Inferior parietal cortex (tissue), 1 donor: ENCODE data around the gene C4orf33.
"Not testable (repeated sequence)": the region's sequence is repeated elsewhere in the genome, so short reads cannot be mapped to it uniquely, and the experiment has no call there.

Experiments used
- DNase-seq: peaks from one replicate; pipeline ENCODE4 v3.0.0-alpha.2; 2016; ENCODE audit errors: extremely low spot score

C4orf33 gene, protein sequence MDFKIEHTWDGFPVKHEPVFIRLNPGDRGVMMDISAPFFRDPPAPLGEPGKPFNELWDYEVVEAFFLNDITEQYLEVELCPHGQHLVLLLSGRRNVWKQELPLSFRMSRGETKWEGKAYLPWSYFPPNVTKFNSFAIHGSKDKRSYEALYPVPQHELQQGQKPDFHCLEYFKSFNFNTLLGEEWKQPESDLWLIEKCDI

DNA sequence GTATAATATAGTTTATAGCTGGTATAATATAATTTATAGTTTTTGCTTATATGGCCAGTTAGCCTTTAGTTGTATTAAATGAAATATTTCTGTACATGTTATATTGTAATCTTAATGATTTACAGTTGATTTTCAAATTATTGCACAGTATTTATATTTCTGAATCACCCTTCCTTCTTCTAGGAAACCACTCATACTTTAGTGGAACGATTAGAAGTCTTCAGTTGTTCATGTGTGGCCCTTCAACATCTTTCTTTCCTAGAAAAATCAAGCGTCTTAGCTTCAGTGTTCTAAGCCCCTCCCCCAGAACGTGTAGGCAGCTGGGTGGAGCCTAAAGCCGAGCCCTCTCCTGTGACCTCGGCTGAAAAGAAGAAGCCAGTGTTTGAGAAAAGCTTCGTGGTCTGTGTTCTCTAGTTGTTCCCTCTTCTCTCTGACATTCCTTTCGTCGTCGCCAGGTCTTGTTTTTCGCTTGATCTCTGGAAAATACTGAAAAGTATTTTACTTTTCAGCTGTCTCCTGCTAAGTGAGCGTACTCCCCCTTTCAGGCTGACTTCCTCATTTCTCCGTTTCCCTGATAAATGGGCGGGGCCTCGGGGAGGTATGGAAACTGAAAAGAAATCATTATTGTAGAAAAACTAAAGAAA, at the start of gene C4orf33:
C4orf33 (plus strand) TSS at position 342 of the 644 bp plus-strand sequence. CDS start 6,459 bp downstream, outside the sequence.
- DNase-seq, result peak; percentile 68

- DNase-seq, result no peak
These were observed 36.9 kb upstream of the C4orf33 start for GRCh38 chr4:129059028-129059427.

DNA sequence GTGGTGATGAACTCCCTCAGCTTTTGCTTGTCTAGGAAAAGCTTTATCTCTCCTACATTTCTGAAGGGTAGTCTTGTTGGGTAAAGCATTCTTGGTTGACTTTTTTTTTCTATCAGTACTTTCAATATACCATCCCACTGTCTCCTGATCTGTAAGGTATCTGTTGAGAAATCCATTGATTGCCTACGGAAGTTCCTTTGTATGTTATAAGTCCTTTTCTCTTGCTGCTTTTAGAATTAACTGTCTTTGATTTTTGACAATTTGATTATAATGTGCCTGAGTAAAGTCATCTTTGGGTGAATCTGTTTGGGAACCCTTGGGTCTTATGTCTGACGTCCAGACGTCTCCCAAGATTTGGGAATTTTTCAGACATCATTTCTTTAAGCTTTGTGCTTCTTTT, 33.4 kb upstream of the C4orf33 start:
- no peak for DNase-seq

GRCh38 chr4:129063640-129064039, 32.3 kb upstream of the C4orf33 start:
- no peak for DNase-seq

DNA sequence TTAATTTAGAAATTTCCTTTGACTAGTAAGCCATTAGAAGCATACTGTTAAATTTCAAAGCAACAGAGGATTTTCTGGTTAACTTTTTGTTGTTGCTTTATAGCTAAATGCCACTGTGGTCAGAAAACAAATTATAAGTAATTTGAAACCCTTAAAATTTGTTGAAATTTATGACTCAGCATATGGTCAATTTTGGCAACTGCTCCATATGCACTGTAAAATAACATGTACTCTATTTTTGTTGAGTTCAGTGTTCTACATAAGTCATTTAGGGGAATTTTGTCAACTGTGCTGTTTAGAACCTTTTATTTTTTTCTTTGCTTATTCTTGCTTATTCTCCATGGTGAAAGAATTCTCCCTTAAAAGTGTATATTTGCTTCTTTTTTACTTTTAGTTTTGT, 31.2 kb upstream of the C4orf33 start:
- no peak for DNase-seq

DNA sequence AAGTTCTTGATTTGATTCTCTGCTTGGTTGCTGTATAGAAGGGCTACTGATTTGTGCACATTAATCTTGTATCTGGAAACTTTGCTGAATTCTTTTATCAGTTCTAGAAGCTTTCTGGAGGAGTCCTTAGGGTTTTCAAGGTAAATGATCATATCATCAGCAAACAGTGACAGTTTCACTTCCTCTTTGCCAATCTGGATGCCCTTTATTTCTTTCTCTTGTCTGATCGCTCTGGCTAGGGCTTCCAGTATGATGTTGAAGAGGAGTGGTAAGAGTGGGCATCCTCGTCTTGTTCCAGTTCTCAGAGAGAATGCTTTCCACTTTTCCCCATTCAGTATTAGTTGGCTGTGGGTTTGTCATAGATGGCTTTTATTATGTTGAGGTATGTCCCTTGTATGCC, 26.4 kb upstream of the C4orf33 start:
- not testable (repeated sequence) for DNase-seq

DNA sequence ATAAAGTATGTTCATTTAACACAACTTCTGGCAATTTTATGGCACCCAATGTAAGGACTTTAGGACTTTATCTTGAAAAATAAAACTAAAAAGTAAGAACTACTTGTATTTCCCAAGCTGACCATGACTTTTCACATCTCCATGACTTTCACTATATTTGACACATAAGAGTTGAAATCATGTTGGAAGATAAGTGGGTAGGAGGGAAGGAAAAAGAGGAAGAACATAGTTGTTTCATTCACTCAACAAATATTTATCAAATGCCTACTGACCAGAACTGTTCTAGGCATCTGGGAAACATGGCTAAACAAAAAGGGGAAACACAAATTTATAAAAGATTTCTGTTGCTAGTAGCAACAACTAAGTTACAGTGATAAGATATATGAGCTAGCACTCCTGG, 18.6 kb upstream of the C4orf33 start:
- DNase-seq, result no peak

DNA sequence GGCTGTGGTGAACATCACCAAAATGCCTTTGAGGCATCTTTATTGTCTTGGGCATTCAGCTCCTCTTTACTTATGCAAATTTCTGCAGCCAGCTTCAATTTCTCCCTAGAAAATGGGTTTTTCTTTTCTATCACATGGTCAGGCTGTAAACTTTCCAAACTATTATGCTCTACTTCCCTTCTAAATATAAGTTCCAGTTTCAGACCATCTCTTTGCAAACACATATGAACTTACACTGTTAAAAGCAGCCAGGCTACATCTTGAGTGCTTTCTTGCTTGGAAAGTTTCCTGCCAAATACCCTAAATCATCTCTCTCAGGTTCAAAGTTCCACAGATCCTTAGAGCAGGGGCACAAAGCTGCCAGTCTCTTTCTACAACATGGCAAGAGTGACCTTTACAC, 15.8 kb upstream of the C4orf33 start:
- no peak for DNase-seq

GRCh38 chr4:129082302-129082701, 13.7 kb upstream of the C4orf33 start:
- no peak for DNase-seq

- DNase-seq, result no peak
These were observed 10.5 kb upstream of the C4orf33 start for GRCh38 chr4:129085472-129085871.

- no peak for DNase-seq
These were observed 8.4 kb upstream of the C4orf33 start for GRCh38 chr4:129087516-129087915.

DNA sequence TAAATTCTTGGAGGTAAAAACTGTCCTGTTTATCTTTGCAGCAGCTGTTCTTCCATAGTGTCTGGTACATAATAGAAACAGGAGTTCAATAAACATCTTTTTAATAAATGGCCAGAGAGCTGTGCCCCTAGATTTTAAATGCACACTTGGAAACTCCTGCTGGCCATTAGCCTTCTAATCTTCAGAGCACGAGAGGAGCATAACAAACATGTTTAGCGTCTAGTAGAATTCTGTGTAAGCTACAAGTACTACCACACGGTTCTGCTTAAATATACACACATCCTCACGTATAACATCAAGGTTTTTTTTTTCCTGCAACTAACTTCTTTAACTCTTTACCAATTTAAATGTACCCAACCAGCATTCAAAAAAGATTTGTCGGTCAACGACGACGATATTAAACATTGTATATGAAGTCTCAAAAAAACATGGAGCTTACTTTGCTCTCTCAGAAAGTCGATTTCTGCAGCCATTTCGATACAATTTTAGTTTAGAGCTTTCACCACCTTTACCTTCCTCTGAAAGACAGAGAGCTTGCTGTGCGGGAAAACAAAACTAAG, 3.2 kb upstream of the C4orf33 start:
- peak; percentile 60 for DNase-seq

- peak; percentile 99 for DNase-seq
These were observed 2.6 kb upstream of the C4orf33 start, which contains the start of gene SCLT1 for GRCh38 chr4:129093191-129093920. Gene SCLT1 (minus strand): TSS chr4:129093539. CDS start chr4:129093103, 436 bp downstream.

DNA sequence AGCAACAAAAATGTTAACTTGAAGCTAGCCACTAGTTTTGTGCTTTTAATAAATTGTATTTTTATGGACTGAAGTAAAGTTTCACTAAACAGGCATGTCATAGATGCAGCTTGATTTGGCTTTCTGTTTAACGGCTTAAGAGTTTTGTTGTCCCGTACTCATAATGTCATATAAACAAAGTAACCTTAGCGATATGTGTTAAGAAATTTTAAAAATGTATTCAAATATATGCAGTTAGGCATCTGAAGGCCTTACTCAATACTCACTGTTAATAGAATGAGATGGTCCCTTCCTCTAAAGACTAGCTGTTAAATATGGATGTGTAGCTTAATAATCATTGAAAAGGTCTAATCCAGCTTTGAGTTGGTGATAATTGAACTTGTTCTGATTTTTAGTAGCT, 1.6 kb upstream of the C4orf33 start:
- no peak for DNase-seq

DNA sequence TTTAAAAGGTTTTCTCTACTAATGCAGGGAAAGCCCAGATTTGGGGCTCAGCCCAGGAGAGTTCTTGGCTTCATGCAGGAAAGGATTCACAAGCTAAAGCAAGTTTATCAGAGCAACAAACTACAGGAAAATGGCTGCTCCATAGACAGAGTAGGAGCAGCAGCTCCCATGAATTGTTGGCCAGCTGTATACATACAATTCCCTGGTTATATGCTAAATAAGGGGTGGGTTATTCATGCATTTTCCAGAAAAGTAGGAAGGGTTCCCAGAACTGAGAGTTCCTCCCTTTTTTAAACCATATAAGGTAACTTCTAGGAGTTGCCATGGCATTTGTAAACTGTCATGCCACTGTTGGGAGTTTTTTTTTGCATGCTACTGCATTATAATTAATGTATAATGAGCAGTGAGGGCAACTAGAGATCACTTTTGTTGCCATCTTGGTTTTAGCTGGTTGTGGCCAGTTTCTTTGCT, 2.6 kb downstream of the C4orf33 start:
- DNase-seq, result no peak

- DNase-seq, result no peak
These were observed 14.2 kb downstream of the C4orf33 start for GRCh38 chr4:129109965-129110824.

DNA sequence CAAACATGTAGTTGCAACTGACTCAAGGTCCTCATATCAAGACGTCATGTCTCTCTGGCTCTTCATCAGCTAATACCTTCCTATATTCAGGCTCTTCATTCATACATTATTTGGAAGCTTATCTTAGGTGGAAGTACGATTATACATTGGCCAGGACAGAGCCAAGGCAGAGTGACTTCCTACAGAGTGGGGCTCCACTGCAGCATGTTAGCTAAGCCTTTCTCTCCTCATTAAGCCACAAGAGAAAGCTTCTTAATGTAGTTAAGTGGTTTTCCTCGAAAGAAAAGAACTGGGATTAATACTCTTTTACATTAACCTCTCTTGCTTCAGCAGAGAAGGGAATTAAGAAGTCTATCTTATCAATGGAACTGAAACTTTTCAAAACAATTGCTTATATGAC, 15.0 kb downstream of the C4orf33 start:
- DNase-seq, result no peak

DNA sequence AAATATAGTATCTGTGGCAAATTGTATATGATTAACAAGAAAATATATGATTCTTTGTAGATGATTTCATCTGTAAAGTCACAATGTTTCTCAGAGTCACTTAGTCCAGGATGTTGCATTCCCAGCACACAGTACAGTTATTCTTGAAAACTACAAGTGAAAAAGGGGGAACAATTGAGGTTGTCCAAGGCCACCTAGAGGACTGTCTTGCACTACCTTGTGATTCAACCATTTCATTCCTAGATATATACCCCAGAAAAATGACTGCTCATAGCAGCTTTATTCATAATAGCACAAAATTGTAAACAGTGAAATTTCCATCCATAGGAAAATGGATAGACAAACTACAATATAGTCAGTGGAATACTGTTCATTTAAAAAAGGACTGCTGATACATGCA, 16.0 kb downstream of the C4orf33 start:
- no peak for DNase-seq

DNA sequence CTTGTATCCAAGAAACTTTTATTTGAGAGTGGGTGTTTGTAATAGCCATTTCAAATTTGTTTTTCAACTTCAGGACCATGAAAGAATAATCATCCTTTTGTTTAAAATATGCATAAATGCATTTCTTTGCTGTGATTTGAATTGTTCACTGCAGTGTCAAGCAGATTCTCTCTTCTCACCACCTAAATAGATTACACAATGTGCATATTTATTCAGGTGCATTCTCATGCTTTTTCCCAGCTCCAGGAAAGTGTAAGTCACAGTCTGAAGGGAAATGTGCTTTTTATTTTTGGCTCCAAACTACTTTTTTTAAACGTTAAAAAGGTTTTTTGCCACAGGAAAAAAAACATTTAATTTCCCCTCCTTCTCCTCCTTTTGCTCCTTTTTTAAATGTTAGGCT, 17.5 kb downstream of the C4orf33 start:
- DNase-seq, result no peak

- DNase-seq, result no peak
These were observed 18.0 kb downstream of the C4orf33 start for GRCh38 chr4:129113919-129114318.

GRCh38 chr4:129117705-129118104, 21.8 kb downstream of the C4orf33 start:
- DNase-seq, result no peak
